Hepatocyte (in vitro differentiated cells): Measurements from ENCODE around the gene ADAMTS2.

Source experiments
- CTCF ChIP-seq: fragments of 200-600 bp; sonication (generic); IDR thresholded peaks from 2 replicates; pipeline ENCODE4 v1.5.1; 2016; ENCODE audit warnings: antibody characterized with exemption, mild to moderate bottlenecking; ENCODE audit not compliant: poor library complexity
- EZH2 ChIP-seq: fragments of 200-600 bp; sonication (generic); IDR thresholded peaks from 2 replicates; pipeline ENCODE4 v1.6.1; 2016; ENCODE audit warnings: antibody characterized with exemption, mild to moderate bottlenecking, borderline replicate concordance

GRCh38 chr5:179217956-179218942, 127.0 kb downstream of the ADAMTS2 start:
- no peak for TF ChIP-seq CTCF
- no peak for TF ChIP-seq EZH2
